ENCODE data around the gene KCTD21.

- TF ChIP-seq YY1 (IDR thresholded peaks at IDR 0.05; ENCODE audit: insufficient read depth, insufficient read length) (no peak), ZNF274 (IDR thresholded peaks at IDR 0.05; ENCODE audit: low read depth, low read length) (no peak)
These were observed 36.6 kb downstream of the KCTD21 start for GRCh38 chr11:78151804-78152203.
